Endothelial cell (in vitro differentiated cells): ENCODE measurements around the gene MSMP. TPM values are rescaled to one million over a fixed set of nuclear protein-coding genes. Genes with fewer than 3 reads are reported as not detected.

ENCODE experiments used
- DNase-seq: peaks from one replicate; pipeline ENCODE4 v3.0.0; 2021; ENCODE audit warnings: low spot score
- H3K27ac Mint-ChIP-seq: one replicate; pipeline ENCODE4 v1.8.0; 2021; ENCODE audit warnings: mixed read lengths, inconsistent platforms; ENCODE audit not compliant: unreplicated experiment
- H3K27me3 Mint-ChIP-seq: one replicate; pipeline ENCODE4 v1.8.0; 2021; ENCODE audit warnings: mild to moderate bottlenecking, moderate library complexity, mixed read lengths, inconsistent platforms; ENCODE audit not compliant: unreplicated experiment
- H3K36me3 Mint-ChIP-seq: one replicate; pipeline ENCODE4 v1.8.0; 2021; ENCODE audit warnings: mild to moderate bottlenecking, low read depth, mixed read lengths, inconsistent platforms; ENCODE audit not compliant: unreplicated experiment
- H3K4me1 Mint-ChIP-seq: one replicate; pipeline ENCODE4 v1.8.0; 2021; ENCODE audit warnings: mild to moderate bottlenecking, mixed read lengths, inconsistent platforms; ENCODE audit not compliant: unreplicated experiment
- H3K4me3 Mint-ChIP-seq: one replicate; pipeline ENCODE4 v1.8.0; 2021; ENCODE audit warnings: mild to moderate bottlenecking, mixed read lengths, inconsistent platforms; ENCODE audit not compliant: unreplicated experiment
- H3K9me3 Mint-ChIP-seq: one replicate; pipeline ENCODE4 v1.8.0; 2021; ENCODE audit warnings: mixed read lengths, inconsistent platforms; ENCODE audit not compliant: unreplicated experiment
- total RNA-seq: library from RNA; stranded (reverse); fragmentation: NEBNext Ultra II Directional; extraction: Animal tissue kit (Norgen Biotek cat#: 25700); gene quantifications from one replicate; pipeline ENCODE4 v1.2.1, GENCODE V29; 2021; ENCODE audit not compliant: unreplicated experiment
- TF ChIP-seq, protein P1 (sequence below): fragments of 200-600 bp; sonication (generic); IDR thresholded peaks from one replicate; pipeline ENCODE4 v1.5.0; 2021; ENCODE audit warnings: antibody characterized with exemption; ENCODE audit not compliant: unreplicated experiment

Gene MSMP
- total RNA-seq, 1 donor from 2014 or later: 2.8 TPM

GRCh38 chr9:35797311-35798109 is 43.4 kb upstream of the MSMP start:
- H3K27me3 Mint-ChIP-seq: peaks cover 9% of the 10 kb centered on the region
- no peaks in the 10 kb centered on the region for H3K9me3 Mint-ChIP-seq
- peaks cover 32% of the 10 kb centered on the region for H3K4me1 Mint-ChIP-seq
- no peak overlapping the region for H3K4me3 Mint-ChIP-seq
- TF ChIP-seq, protein P1, sequence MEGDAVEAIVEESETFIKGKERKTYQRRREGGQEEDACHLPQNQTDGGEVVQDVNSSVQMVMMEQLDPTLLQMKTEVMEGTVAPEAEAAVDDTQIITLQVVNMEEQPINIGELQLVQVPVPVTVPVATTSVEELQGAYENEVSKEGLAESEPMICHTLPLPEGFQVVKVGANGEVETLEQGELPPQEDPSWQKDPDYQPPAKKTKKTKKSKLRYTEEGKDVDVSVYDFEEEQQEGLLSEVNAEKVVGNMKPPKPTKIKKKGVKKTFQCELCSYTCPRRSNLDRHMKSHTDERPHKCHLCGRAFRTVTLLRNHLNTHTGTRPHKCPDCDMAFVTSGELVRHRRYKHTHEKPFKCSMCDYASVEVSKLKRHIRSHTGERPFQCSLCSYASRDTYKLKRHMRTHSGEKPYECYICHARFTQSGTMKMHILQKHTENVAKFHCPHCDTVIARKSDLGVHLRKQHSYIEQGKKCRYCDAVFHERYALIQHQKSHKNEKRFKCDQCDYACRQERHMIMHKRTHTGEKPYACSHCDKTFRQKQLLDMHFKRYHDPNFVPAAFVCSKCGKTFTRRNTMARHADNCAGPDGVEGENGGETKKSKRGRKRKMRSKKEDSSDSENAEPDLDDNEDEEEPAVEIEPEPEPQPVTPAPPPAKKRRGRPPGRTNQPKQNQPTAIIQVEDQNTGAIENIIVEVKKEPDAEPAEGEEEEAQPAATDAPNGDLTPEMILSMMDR: no peak
- no peak for DNase-seq
- no peak overlapping the region for H3K27ac Mint-ChIP-seq
- peaks cover 29% of the 10 kb centered on the region for H3K36me3 Mint-ChIP-seq

DNA sequence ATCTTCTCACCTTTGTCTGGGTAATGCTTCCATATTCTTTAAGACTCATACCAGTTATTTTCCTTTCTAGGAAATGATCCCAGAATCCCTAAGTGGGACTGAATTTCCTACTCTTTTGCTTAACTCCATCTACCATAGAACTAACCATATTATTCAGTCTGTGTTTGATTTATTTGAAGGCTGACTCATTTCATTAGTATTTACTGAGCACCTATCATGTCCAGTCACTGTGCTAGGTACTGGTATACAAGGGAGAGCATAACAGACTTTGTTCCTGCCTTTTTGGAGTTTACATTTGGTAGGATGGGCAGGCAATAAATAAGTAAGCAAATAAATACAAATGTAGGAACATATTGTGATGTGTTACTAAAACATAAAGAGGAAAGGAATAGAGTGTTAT is 41.6 kb upstream of the MSMP start:
- no peak overlapping the region for H3K4me3 Mint-ChIP-seq
- no peaks in the 10 kb centered on the region for H3K9me3 Mint-ChIP-seq
- peaks cover 35% of the 10 kb centered on the region for H3K4me1 Mint-ChIP-seq

DNA sequence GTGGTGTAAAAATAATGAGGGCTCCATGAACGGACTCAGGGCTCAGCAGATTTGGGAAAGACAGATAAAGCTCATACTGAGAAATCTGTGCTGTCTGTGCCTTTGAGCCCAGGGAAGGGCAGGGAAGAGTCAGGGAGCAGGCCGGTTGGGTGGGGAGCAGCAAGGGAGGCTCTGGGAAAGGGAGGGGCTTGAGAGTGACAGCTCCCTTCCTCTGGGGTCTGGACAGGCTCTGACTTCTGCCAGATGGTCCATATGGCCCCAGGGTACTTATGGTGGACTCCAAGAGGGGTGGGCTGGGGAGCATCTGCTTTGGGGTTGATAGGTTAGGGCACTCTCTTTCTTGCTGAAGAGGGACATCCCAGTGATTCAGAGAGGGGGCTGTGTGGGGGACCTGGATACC is 39.4 kb upstream of the MSMP start:
- peaks cover 12% of the 10 kb centered on the region for H3K27me3 Mint-ChIP-seq
- no peak overlapping the region for H3K27ac Mint-ChIP-seq
- H3K4me3 Mint-ChIP-seq: no peak overlapping the region
- H3K4me1 Mint-ChIP-seq: peaks cover 37% of the 10 kb centered on the region
- TF ChIP-seq, protein P1: no peak
- no peaks in the 10 kb centered on the region for H3K9me3 Mint-ChIP-seq
- no peak for DNase-seq
- peaks cover 5% of the 10 kb centered on the region for H3K36me3 Mint-ChIP-seq

More for the DNA sequence above, 41.6 kb upstream of the MSMP start:
- Mint-ChIP-seq H3K36me3 (peaks cover 15% of the 10 kb centered on the region), H3K27ac (no peak overlapping the region), H3K27me3 (peaks cover 7% of the 10 kb centered on the region)
- TF ChIP-seq, protein P1: no peak
- no peak for DNase-seq

DNA sequence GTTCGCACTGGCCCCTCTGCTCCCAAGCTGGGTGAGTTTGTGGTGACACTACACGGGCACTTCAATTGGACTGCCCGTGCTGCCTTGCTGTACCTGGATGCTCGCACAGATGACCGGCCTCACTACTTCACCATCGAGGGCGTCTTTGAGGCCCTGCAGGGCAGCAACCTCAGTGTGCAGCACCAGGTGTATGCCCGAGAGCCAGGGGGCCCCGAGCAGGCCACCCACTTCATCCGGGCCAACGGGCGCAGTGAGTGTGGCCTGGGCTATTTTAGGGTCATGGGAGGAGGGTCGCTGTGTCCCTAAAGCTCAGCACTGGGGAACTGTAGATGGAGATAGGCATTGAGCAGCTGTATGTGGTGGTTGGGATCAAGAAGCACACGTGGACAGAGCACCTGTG is 38.8 kb upstream of the MSMP start:
- Mint-ChIP-seq H3K4me3 (no peak overlapping the region), H3K36me3 (peaks cover 5% of the 10 kb centered on the region), H3K9me3 (no peaks in the 10 kb centered on the region), H3K27ac (no peak overlapping the region), H3K27me3 (peaks cover 12% of the 10 kb centered on the region), H3K4me1 (peaks cover 37% of the 10 kb centered on the region)
- TF ChIP-seq, protein P1: no peak
- no peak for DNase-seq
